Uterus (tissue), 4 donors: Measurements from ENCODE around the gene SERPINI1. TPM values are rescaled to one million over a fixed set of nuclear protein-coding genes. Genes with fewer than 3 reads are reported as not detected.

Experiments
- DNase-seq, 2 donors: peaks; one replicate each; pipeline ENCODE4 v3.0.0-alpha.2; 2019 to 2020
- H3K27ac ChIP-seq, 2 donors: fragments of 200-600 bp; sonication (generic); 1 replicate in 1 of 2; 2 replicates in 1 of 2; pipeline ENCODE4 v1.5.1; 2016 to 2018
- H3K27me3 ChIP-seq, 2 donors: fragments of 200-600 bp; sonication (generic); one replicate each; pipeline ENCODE4 v1.5.1; 2018 to 2019; ENCODE audit warnings: control low read depth in 1 of 2
- H3K36me3 ChIP-seq, 2 donors: fragments of 200-600 bp; sonication (generic); one replicate each; pipeline ENCODE4 v1.5.1; 2019; ENCODE audit warnings: control low read depth in 1 of 2
- H3K4me1 ChIP-seq, 2 donors: fragments of 200-600 bp; sonication (generic); one replicate each; pipeline ENCODE4 v1.5.1; 2018 to 2019; ENCODE audit warnings: control low read depth in 1 of 2
- H3K4me3 ChIP-seq, 2 donors: fragments of 200-600 bp; sonication (generic); 1 replicate in 1 of 2; 2 replicates in 1 of 2; pipeline ENCODE4 v1.5.1; 2018 to 2019; ENCODE audit warnings: mild to moderate bottlenecking in 1 of 2
- H3K9me3 ChIP-seq, 2 donors: fragments of 200-600 bp; sonication (generic); one replicate each; pipeline ENCODE4 v1.5.1; 2019; ENCODE audit warnings: control low read depth in 1 of 2
- POLR2A ChIP-seq, 2 donors: fragments of 450-650 bp; IDR thresholded peaks; one replicate each; pipeline ENCODE4 v1.6.1; 2016; ENCODE audit warnings: antibody characterized with exemption in 2 of 2, mild to moderate bottlenecking in 1 of 2, moderate library complexity in 1 of 2
- intact Hi-C: fragments of 100-400 bp; cut with DNase I; formaldehyde crosslinking; loops from one replicate; pipeline ENCODE4 v1.15.1; 2023; ENCODE audit warnings: low total_unique reads
- total RNA-seq, 4 donors: library from RNA; depleted of rRNA in 3 of 4; stranded (reverse); fragments of >200 nt in 3 of 4; gene quantifications; one replicate each; pipeline versions ENCODE4 v1.1.0 to v1.2.4, GENCODE V29; 2014 to 2023
- TF ChIP-seq, protein P1 (sequence below), 4 experiments: fragments of 200-600 bp in 2 of 4; fragments of 450-650 bp in 2 of 4; sonication (generic) in 2 of 4; IDR thresholded peaks; one replicate each; pipeline ENCODE4 v1.5.1; 2016 to 2019; ENCODE audit warnings: antibody characterized with exemption in 4 of 4, mild to moderate bottlenecking in 2 of 4, moderate library complexity in 1 of 4
- donor health status: DM: yes; HTN: yes; CAD: no.

SERPINI1 gene
- total RNA-seq, 4 donors from 2014 or later: 2.9 to 35.0 (median 8.8) TPM

DNA sequence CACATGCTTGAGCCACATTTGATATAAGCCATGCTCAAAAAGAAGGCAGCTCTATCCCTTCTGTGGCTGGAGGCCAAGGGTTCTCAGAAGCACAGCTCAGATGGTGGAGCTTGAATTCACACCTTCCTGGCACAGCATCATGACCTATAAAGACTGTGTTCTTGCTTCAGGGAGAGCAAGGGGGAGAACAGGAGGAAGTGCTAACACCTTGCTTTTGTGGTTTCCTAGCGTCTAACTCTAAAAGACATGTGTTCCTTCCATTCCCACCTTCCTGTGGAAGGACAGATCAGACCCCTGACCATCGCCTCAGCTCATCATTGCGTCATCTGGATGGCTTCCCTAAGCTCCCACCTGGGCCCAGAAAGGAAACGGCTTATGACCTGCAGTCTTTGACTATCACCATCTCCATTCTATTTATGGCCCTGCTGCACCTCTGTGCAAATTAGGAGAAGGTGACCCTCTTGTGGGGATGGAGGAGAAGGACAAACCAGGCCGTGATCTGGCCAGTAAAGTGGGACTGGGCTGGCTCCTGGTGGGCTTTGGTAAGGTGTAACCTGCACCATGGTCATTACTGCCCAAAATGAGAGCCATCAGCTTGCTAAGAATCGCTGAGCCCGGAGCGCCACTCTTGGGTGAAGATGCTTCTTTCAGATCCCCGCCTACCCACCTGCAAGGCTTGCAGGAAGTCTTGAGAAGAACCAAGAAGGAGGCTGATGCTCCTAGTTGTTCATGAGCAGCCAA lies 128.5 kb downstream of the SERPINI1 start:
- Histone ChIP-seq H3K9me3 (no peaks in the 10 kb centered on the region), H3K27me3 (no peaks in the 10 kb centered on the region), H3K36me3 (no peaks in the 10 kb centered on the region), H3K27ac (peak overlapping the region in 1 of 2 donors; percentile 52), H3K4me1 (no peaks in the 10 kb centered on the region), H3K4me3 (no peak overlapping the region)
- intact Hi-C loops: no loop called here
- DNase-seq: no peak
- TF ChIP-seq POLR2A (IDR thresholded peaks at IDR 0.05): no peak
- TF ChIP-seq, protein P1, sequence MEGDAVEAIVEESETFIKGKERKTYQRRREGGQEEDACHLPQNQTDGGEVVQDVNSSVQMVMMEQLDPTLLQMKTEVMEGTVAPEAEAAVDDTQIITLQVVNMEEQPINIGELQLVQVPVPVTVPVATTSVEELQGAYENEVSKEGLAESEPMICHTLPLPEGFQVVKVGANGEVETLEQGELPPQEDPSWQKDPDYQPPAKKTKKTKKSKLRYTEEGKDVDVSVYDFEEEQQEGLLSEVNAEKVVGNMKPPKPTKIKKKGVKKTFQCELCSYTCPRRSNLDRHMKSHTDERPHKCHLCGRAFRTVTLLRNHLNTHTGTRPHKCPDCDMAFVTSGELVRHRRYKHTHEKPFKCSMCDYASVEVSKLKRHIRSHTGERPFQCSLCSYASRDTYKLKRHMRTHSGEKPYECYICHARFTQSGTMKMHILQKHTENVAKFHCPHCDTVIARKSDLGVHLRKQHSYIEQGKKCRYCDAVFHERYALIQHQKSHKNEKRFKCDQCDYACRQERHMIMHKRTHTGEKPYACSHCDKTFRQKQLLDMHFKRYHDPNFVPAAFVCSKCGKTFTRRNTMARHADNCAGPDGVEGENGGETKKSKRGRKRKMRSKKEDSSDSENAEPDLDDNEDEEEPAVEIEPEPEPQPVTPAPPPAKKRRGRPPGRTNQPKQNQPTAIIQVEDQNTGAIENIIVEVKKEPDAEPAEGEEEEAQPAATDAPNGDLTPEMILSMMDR (IDR thresholded peaks at IDR 0.05): no peak

DNA sequence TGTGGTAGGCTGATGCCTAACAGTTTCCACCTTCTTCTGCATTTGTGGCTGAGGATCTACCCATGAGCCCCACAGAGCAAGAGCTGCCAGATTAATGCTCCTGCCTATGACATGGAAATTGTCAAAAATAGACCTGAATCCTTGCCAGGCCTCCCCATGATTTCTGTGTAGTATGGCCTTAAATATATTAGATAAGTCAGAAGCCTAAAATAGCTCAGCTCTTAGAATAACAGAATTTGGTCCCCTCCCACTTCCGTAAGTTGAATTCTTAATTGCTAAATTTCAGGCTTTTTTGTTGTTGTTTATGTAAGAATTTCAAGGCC lies 129.0 kb downstream of the SERPINI1 start:
- TF ChIP-seq POLR2A (IDR thresholded peaks at IDR 0.05): no peak
- intact Hi-C loops: no loop called here

DNA sequence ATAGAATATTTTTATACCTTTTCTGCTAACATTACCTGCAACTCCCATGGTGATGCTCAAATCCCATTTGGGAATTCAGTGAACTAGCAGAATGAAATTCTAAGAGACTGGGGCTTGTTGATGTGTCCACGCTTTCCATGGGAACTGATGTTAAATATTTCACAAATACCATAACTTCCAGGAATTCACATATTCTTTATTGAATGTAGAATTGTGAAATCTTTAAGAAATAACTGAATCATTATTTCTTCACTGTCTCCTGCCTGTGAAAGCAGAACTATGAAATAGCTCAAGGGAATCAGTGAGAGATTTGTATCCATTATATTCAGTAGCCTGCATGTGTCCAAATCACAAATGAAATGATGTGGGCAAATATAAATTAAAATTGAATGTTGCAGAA lies 130.8 kb downstream of the SERPINI1 start:
- H3K27me3 ChIP-seq: no peaks in the 10 kb centered on the region
- DNase-seq: no peak
- no peaks in the 10 kb centered on the region for H3K4me1 ChIP-seq
- no peak overlapping the region for H3K27ac ChIP-seq
- TF ChIP-seq, protein P1 (IDR thresholded peaks at IDR 0.05): no peak
- TF ChIP-seq POLR2A (IDR thresholded peaks at IDR 0.05): no peak
- no peaks in the 10 kb centered on the region for H3K9me3 ChIP-seq
- no peak overlapping the region for H3K4me3 ChIP-seq
- H3K36me3 ChIP-seq: no peaks in the 10 kb centered on the region
- intact Hi-C loops: no loop called here

More for the DNA sequence above, 129.0 kb downstream of the SERPINI1 start:
- H3K27ac ChIP-seq: peak overlapping the region in 1 of 2 donors; percentile 52
- no peaks in the 10 kb centered on the region for H3K4me1 ChIP-seq
- no peaks in the 10 kb centered on the region for H3K27me3 ChIP-seq
- H3K36me3 ChIP-seq: no peaks in the 10 kb centered on the region
- DNase-seq: peak in 1 of 2 donors; percentile 24
- no peak overlapping the region for H3K4me3 ChIP-seq
- no peaks in the 10 kb centered on the region for H3K9me3 ChIP-seq

DNA sequence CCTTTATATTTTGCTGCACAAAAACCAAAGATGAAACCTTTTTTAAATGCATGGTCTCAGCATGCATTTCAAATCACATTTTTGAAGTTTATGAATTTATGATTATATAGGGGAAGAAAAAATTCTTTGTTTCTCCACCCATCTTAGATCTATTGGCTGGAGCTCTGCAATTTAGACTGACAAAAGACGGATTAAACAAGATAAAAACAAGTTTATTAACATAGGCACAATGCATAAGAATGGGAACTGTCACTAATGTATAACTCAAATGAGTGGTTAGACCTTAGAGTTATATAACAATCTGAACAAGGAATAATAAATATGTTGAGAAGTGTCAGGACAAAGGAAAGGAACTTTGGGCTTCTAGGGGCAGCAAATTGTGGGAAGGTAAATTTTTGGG lies 132.5 kb downstream of the SERPINI1 start:
- no peak overlapping the region for H3K27ac ChIP-seq

DNA sequence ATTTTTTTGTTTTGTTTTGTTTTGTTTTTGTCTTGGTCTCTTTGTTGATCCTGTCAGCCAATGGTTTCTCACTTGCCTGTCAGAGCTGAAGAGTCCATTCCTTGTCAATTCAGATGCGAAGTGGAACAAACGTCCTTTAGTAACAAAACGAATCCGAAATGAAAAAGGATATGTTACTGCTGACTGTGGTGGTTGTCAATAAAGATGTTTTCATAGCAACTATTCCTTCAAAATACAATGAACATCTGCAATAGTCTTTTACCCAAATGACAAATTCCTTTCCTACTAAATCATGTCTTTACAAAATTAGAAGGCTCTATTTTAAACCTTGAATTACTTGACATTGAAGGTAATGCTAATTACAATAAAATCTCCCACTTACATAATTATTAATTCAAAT lies 134.7 kb downstream of the SERPINI1 start:
- intact Hi-C loops: no loop called here
- no peak for TF ChIP-seq POLR2A (IDR thresholded peaks at IDR 0.05)
- TF ChIP-seq, protein P1 (IDR thresholded peaks at IDR 0.05): no peak
- H3K27me3 ChIP-seq: no peaks in the 10 kb centered on the region
- H3K9me3 ChIP-seq: no peaks in the 10 kb centered on the region
- H3K4me3 ChIP-seq: no peak overlapping the region
- peaks cover 0 to 6% of the 10 kb centered on the region in 2 donors for H3K4me1 ChIP-seq
- H3K36me3 ChIP-seq: no peaks in the 10 kb centered on the region
- DNase-seq: no peak
- no peak overlapping the region for H3K27ac ChIP-seq

More for the DNA sequence above, 132.5 kb downstream of the SERPINI1 start:
- TF ChIP-seq, protein P1 (IDR thresholded peaks at IDR 0.05): no peak
- no peak for TF ChIP-seq POLR2A (IDR thresholded peaks at IDR 0.05)
- Histone ChIP-seq H3K4me3 (no peak overlapping the region), H3K27me3 (no peaks in the 10 kb centered on the region), H3K4me1 (no peaks in the 10 kb centered on the region), H3K36me3 (no peaks in the 10 kb centered on the region), H3K9me3 (no peaks in the 10 kb centered on the region)
- intact Hi-C loops: no loop called here
- DNase-seq: no peak
